Peyer's patch (tissue), 4 donors: ENCODE results near the gene CDCA4. TPM values are rescaled to one million over a fixed set of nuclear protein-coding genes. Genes with fewer than 3 reads are reported as not detected.

Source experiments
- DNase-seq, 3 donors: peaks; one replicate each; pipeline ENCODE4 v3.0.0-alpha.2; 2017 to 2019
- H3K27ac ChIP-seq, 4 donors: fragments of 200-600 bp; sonication (generic); one replicate each; pipeline ENCODE4 v1.5.1; 2016 to 2019
- H3K27me3 ChIP-seq, 2 donors: fragments of 200-600 bp; sonication (generic); one replicate each; pipeline ENCODE4 v1.5.1; 2019
- H3K36me3 ChIP-seq, 3 donors: fragments of 200-600 bp; sonication (generic); one replicate each; pipeline ENCODE4 v1.5.1; 2016 to 2019
- H3K4me1 ChIP-seq, 4 donors: fragments of 200-600 bp; sonication (generic); one replicate each; pipeline ENCODE4 v1.5.1; 2016 to 2019
- H3K4me3 ChIP-seq, 4 donors: fragments of 200-600 bp; sonication (generic); 1 replicate in 3 of 4; 2 replicates in 1 of 4; pipeline ENCODE4 v1.5.1; 2016 to 2019; ENCODE audit warnings: mild to moderate bottlenecking in 1 of 4
- H3K9me3 ChIP-seq, 4 donors: fragments of 200-600 bp; sonication (generic); one replicate each; pipeline ENCODE4 v1.5.1; 2016 to 2019; ENCODE audit warnings: mild to moderate bottlenecking in 1 of 4
- POLR2A ChIP-seq, 2 donors: fragments of 450-650 bp; IDR thresholded peaks; one replicate each; pipeline ENCODE4 v1.5.1; 2017; ENCODE audit warnings: antibody characterized with exemption in 2 of 2, mild to moderate bottlenecking in 2 of 2, moderate library complexity in 2 of 2
- total RNA-seq, 4 donors: library from RNA; depleted of rRNA; stranded (reverse); fragments of >200 nt; gene quantifications; one replicate each; pipeline ENCODE4 v1.1.0, GENCODE V29; 2016
- TF ChIP-seq, protein P1 (sequence below), 6 experiments: fragments of 450-650 bp in 4 of 6; fragments of 200-600 bp in 2 of 6; sonication (generic) in 1 of 6; IDR thresholded peaks; one replicate each; pipeline ENCODE4 v1.5.1; 2017 to 2019; ENCODE audit warnings: antibody characterized with exemption in 6 of 6, mild to moderate bottlenecking in 3 of 6, moderate library complexity in 1 of 6

The CDCA4 gene
- total RNA-seq, 4 donors from 2014 or later = 3.7 to 9.1 (median 6.6) TPM

DNA sequence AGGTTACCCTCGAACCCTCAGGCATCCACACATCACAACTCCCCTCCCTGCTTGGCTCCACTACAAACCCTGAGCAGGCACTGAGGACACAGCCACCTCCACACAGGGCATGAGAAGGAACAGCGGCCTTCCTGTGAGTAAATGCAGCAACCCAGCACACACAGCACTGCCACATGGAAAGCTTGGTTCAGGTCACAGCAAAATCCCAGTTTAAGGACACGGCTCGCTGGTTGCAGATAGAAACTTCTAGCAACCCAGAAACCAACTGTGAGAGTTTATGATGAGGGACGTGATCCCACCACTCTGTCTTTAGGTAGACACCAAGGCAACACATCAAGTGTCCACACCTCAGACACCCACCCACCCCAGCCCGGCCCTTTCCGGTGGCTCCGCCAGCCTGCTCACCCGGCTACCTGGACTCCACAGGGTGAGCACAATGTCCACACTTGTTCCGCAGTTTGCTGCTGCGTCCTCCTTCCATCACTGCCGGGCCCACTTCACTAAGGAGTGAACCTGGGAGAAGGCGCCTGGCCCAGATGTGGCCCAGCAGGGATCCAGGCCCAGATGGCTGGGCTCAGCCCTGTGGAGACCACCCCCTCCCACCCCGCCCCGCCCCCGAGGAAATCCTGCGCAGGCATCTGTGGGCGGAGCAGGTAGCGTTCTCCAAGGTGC lies 13.2 kb downstream of the CDCA4 start:
- no peak overlapping the region for H3K27ac ChIP-seq
- TF ChIP-seq POLR2A (IDR thresholded peaks at IDR 0.05) = no peak
- TF ChIP-seq, protein P1, sequence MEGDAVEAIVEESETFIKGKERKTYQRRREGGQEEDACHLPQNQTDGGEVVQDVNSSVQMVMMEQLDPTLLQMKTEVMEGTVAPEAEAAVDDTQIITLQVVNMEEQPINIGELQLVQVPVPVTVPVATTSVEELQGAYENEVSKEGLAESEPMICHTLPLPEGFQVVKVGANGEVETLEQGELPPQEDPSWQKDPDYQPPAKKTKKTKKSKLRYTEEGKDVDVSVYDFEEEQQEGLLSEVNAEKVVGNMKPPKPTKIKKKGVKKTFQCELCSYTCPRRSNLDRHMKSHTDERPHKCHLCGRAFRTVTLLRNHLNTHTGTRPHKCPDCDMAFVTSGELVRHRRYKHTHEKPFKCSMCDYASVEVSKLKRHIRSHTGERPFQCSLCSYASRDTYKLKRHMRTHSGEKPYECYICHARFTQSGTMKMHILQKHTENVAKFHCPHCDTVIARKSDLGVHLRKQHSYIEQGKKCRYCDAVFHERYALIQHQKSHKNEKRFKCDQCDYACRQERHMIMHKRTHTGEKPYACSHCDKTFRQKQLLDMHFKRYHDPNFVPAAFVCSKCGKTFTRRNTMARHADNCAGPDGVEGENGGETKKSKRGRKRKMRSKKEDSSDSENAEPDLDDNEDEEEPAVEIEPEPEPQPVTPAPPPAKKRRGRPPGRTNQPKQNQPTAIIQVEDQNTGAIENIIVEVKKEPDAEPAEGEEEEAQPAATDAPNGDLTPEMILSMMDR (IDR thresholded peaks at IDR 0.05) = no peak
- H3K4me1 ChIP-seq = peaks cover 0 to 6% (median 0%) of the 10 kb centered on the region in 4 donors
- no peak for DNase-seq
- no peak overlapping the region for H3K4me3 ChIP-seq
- H3K9me3 ChIP-seq = no peaks in the 10 kb centered on the region
- H3K36me3 ChIP-seq = peaks cover 0 to 22% (median 0%) of the 10 kb centered on the region in 3 donors
- H3K27me3 ChIP-seq = no peaks in the 10 kb centered on the region

DNA sequence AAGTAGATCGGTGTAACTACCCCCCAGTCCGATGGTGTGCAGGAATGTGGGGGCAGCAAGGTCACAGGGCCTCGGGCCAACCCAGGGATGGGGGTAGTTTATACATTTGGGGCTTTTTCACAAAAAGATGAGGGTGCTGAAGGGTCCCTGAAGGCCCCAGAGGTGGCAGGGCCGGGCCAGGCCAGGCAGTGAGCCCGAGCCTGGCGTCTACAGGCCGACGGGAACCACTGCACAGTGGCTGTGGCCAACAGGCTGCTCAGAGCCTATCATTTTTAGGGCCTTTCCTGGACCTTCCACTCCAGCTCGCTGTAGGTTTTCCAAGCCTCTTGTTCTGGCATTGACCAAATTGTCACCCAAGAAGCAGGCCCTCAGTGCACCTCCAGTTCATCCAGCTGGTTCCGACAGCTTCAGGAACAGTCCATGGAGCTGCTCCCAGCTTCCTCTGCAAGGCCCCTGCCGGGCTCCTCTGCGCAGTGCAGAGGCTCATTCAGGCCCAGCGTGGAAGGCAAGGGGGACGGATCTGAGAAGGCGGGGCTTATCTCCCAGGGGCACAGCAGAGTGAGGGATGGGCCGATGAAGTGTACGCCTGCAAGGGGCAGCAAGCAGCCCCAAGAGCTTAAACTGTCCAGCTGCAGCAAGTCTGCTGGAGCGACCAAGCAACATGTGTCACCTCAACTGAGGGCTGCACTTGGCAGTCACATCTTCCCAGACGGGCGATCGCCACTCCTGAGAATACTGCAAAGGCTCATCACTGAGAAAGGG lies 13.9 kb downstream of the CDCA4 start:
- no peak for TF ChIP-seq POLR2A (IDR thresholded peaks at IDR 0.05)
- TF ChIP-seq, protein P1 (IDR thresholded peaks at IDR 0.05) = no peak
- H3K27me3 ChIP-seq = no peaks in the 10 kb centered on the region
- peaks cover 0 to 22% (median 0%) of the 10 kb centered on the region in 3 donors for H3K36me3 ChIP-seq
- DNase-seq = no peak
- H3K9me3 ChIP-seq = no peaks in the 10 kb centered on the region
- no peak overlapping the region for H3K27ac ChIP-seq
- H3K4me1 ChIP-seq = no peaks in the 10 kb centered on the region
- H3K4me3 ChIP-seq = no peak overlapping the region

DNA sequence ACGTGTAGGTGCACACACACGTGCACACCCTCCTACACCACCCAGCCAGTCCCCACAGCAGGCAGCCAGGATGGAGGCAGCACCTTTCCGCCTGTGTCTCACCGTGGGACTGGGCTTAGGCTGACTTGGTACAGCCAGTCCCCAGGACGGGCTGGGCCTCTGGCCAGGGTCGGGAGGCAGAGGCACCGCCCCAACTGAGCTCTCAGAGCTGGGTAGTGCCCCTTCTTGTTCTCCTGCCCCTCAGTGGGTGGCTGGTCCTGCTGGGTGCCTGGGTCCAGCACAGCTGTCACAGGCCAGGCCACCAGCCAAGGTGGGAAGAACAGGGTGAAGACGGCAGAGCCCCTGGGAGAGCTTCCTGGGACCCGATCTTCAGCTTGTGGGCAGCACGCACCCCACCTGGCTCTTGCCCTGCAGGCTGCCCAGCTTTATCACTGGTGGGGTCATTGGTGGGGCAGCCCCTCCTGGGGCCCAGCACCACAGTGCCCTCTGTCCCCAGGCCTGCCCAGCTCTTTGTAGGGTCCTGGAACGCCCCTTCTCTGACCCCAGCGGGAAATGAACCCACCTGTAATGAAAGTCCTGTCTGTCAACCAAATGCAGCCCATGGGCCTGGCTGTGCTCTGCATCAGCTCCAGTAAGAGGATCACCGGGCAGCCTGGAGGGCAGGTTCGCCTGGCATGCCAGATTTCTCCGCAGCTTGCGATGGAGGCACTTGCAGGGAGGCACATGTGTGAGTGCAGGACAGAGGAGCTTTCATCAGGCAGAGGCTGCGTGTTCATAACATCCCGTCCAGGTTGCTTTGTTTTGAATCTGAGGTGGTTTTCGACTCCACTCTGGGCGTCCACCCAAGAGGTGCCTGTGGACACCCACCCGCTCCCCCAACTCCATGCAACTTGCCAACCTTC lies 14.7 kb downstream of the CDCA4 start:
- no peaks in the 10 kb centered on the region for H3K27me3 ChIP-seq
- no peaks in the 10 kb centered on the region for H3K4me1 ChIP-seq
- H3K4me3 ChIP-seq = no peak overlapping the region
- no peaks in the 10 kb centered on the region for H3K9me3 ChIP-seq
- no peak for DNase-seq
- TF ChIP-seq, protein P1 (IDR thresholded peaks at IDR 0.05) = no peak
- no peak for TF ChIP-seq POLR2A (IDR thresholded peaks at IDR 0.05)
- no peak overlapping the region for H3K27ac ChIP-seq
- H3K36me3 ChIP-seq = peaks cover 0 to 20% (median 0%) of the 10 kb centered on the region in 3 donors

DNA sequence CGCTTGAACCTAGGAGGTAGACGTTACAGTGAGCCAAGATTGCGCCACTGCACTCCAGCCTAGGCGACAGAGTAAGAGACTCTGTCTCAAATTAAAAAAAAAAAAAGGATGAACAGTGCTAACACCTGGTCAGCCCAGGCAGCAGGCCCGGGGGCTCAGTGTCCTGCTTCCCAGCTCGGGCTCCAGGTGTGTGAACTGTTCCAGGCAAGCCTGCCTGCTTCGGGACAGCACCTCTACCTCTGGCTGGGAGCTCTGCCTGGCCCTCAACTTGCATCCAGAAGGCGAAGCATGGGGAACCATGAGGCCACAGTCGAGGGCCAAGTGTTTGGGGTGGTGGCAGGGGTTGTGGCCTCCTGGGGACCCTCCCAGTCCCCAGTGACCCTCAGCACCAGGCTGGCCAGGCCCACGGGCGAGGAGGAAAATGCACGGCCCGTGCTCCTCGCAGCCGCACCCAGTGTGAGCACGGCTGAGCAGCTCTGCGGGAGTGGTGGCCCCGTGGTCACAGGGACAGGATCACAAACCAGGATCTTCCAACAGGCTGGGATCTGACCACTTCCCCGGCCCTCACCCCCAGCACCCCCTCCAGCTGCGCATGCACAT lies 15.5 kb downstream of the CDCA4 start:
- Histone ChIP-seq H3K4me1 (no peaks in the 10 kb centered on the region), H3K4me3 (no peak overlapping the region), H3K27ac (no peak overlapping the region), H3K36me3 (peaks cover 0 to 14% (median 0%) of the 10 kb centered on the region in 3 donors), H3K27me3 (no peaks in the 10 kb centered on the region), H3K9me3 (no peaks in the 10 kb centered on the region)
- TF ChIP-seq, protein P1 (IDR thresholded peaks at IDR 0.05) = no peak
- TF ChIP-seq POLR2A (IDR thresholded peaks at IDR 0.05) = no peak
- DNase-seq = no peak

DNA sequence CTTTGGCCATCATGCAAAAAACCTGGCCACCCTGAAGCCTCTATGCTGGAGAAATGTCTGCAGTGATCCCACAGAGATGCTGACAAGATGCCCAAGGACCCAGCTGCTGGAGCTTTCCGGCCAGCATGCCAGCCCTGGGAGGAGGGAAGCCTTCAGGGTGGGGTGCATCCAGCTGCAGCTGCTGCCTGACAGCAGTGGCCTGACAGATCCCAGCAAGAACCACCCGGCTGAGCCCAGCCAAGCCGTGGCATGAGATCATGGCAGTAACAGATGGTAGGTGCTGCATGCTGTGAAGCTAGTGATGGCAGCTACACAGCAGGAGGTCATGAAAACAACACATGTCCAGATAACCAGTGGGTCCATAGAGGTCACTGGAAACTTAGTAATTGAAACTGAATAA lies 21.5 kb downstream of the CDCA4 start:
- Histone ChIP-seq H3K27me3 (no peaks in the 10 kb centered on the region), H3K4me1 (no peaks in the 10 kb centered on the region), H3K27ac (no peak overlapping the region), H3K36me3 (no peaks in the 10 kb centered on the region), H3K4me3 (no peak overlapping the region), H3K9me3 (no peaks in the 10 kb centered on the region)
- no peak for TF ChIP-seq POLR2A (IDR thresholded peaks at IDR 0.05)
- TF ChIP-seq, protein P1 (IDR thresholded peaks at IDR 0.05) = no peak
- no peak for DNase-seq
